A673 (cell line): Measurements from ENCODE around the gene RPP14. TPM values are rescaled to one million over a fixed set of nuclear protein-coding genes. Genes with fewer than 3 reads are reported as not detected.
"Not testable (repeated sequence)": the region's sequence is repeated elsewhere in the genome, so short reads cannot be mapped to it uniquely, and the experiment has no call there.

ENCODE experiments used
- BruUV-seq: library from RNA; stranded (reverse); fragments of 400-500 nt; replicated peaks from 2 replicates; lab custom pipeline; 2021; lab: Mats Ljungman, UMichigan
- CTCF ChIA-PET: fragments of 300-600 bp; sonication (Branson Sonifier 250); formaldehyde crosslinking; loops from one replicate; lab custom pipeline; 2022; ENCODE audit warnings: antibody characterized with exemption; lab: Charles Lee
- POLR2A ChIA-PET: fragments of 300-600 bp; sonication (Branson Sonifier 250); formaldehyde crosslinking; loops from one replicate; lab custom pipeline; 2022; ENCODE audit warnings: antibody characterized with exemption; ENCODE audit not compliant: low non-redundant PET; lab: Charles Lee
- DNase-seq: peaks from one replicate; pipeline ENCODE4 v3.0.0-alpha.2; 2015; ENCODE audit warnings: low spot score
- H3K27ac ChIP-seq: fragments of 200-600 bp; sonication (generic); 2 replicates; pipeline ENCODE4 v1.5.1; 2016; ENCODE audit warnings: mixed run types, low read depth, mild to moderate bottlenecking, mixed read lengths, antibody characterized with exemption, low read length; ENCODE audit not compliant: poor library complexity, severe bottlenecking
- H3K27me3 ChIP-seq: fragments of 200-600 bp; sonication (generic); replicated peaks from 2 replicates; pipeline ENCODE4 v1.6.1; 2017; ENCODE audit warnings: mixed run types, low read depth, mild to moderate bottlenecking, mixed read lengths, antibody characterized with exemption, low read length; ENCODE audit not compliant: insufficient read depth, poor library complexity
- H3K36me3 ChIP-seq: fragments of 200-600 bp; sonication (generic); 2 replicates; pipeline ENCODE4 v1.6.1; 2016; ENCODE audit warnings: mixed run types, mild to moderate bottlenecking, mixed read lengths, antibody characterized with exemption, low read length; ENCODE audit not compliant: insufficient read depth, poor library complexity, severe bottlenecking
- H3K4me1 ChIP-seq: fragments of 200-600 bp; sonication (generic); 2 replicates; pipeline ENCODE4 v1.6.1; 2017; ENCODE audit warnings: mixed run types, mild to moderate bottlenecking, mixed read lengths, antibody characterized with exemption, low read length; ENCODE audit not compliant: insufficient read depth, poor library complexity, severe bottlenecking
- H3K4me3 ChIP-seq: fragments of 200-600 bp; sonication (generic); 2 replicates; pipeline ENCODE4 v1.5.1; 2016; ENCODE audit warnings: low read depth, mixed run types, mild to moderate bottlenecking, mixed read lengths, low read length; ENCODE audit not compliant: poor library complexity, severe bottlenecking
- H3K9me3 ChIP-seq: fragments of 200-600 bp; sonication (generic); 2 replicates; pipeline ENCODE4 v1.6.1; 2016; ENCODE audit warnings: mixed run types, low read depth, mild to moderate bottlenecking, mixed read lengths, antibody characterized with exemption, low read length; ENCODE audit not compliant: poor library complexity, severe bottlenecking
- EZH2 ChIP-seq: fragments of 200-600 bp; sonication (generic); IDR thresholded peaks from 2 replicates; pipeline ENCODE4 v1.6.1; 2017; ENCODE audit warnings: borderline replicate concordance, low read depth, mild to moderate bottlenecking, mixed read lengths, antibody characterized with exemption, low read length; ENCODE audit not compliant: poor library complexity, severe bottlenecking
- intact Hi-C: fragments of 100-400 bp; cut with micrococcal nuclease; formaldehyde crosslinking; loops from one replicate; pipeline ENCODE4 v1.10.0; 2022; ENCODE audit not compliant: unreplicated experiment
- total RNA-seq: library from RNA; stranded (reverse); gene quantifications from 2 replicates; pipeline ENCODE4 v1.2.3, GENCODE V29; 2021
- TF ChIP-seq, protein P1 (sequence below): fragments of 300-800, 200-600 bp; sonication (generic); conservative IDR thresholded peaks from 2 replicates; pipeline ENCODE4 v1.5.1; 2017; ENCODE audit warnings: low read depth, mild to moderate bottlenecking, antibody characterized with exemption, low read length, moderate library complexity, mixed read lengths

The RPP14 gene
- total RNA-seq, 1 experiment from 2014 or later: 17.4 TPM

DNA sequence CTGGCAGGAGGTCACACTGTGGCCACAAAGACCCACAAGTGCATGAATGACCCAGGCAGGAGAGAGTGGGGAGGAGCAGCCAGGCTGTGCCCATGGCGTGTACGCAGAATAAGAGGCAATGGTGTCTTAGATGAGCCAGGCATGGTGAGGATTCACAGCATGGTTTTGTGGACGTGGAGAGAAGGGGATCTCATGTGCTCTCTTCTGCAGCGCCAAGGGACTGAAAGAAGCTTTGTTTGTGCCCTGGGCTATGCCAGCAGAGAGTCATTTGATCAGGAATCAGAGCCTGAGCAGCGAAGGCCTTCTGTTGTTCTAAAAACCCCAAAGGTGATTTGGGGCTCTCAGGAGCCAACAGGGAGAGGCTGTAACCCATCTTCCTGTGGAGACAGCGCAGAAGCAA, 18.7 kb upstream of the RPP14 start:
- ChIA-PET CTCF (no interaction called here), POLR2A (no interaction called here)
- no peak for DNase-seq
- BruUV-seq: no TSS peak
- intact Hi-C loops: no loop called here
- TF ChIP-seq, protein P1, sequence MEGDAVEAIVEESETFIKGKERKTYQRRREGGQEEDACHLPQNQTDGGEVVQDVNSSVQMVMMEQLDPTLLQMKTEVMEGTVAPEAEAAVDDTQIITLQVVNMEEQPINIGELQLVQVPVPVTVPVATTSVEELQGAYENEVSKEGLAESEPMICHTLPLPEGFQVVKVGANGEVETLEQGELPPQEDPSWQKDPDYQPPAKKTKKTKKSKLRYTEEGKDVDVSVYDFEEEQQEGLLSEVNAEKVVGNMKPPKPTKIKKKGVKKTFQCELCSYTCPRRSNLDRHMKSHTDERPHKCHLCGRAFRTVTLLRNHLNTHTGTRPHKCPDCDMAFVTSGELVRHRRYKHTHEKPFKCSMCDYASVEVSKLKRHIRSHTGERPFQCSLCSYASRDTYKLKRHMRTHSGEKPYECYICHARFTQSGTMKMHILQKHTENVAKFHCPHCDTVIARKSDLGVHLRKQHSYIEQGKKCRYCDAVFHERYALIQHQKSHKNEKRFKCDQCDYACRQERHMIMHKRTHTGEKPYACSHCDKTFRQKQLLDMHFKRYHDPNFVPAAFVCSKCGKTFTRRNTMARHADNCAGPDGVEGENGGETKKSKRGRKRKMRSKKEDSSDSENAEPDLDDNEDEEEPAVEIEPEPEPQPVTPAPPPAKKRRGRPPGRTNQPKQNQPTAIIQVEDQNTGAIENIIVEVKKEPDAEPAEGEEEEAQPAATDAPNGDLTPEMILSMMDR: no peak
- no peak for TF ChIP-seq EZH2
- Histone ChIP-seq H3K27me3 (no peaks in the 10 kb centered on the region), H3K36me3 (peaks cover 68% of the 10 kb centered on the region), H3K4me3 (no peak overlapping the region), H3K9me3 (no peaks in the 10 kb centered on the region), H3K27ac (peak overlapping the region; percentile 42), H3K4me1 (no peaks in the 10 kb centered on the region)

DNA sequence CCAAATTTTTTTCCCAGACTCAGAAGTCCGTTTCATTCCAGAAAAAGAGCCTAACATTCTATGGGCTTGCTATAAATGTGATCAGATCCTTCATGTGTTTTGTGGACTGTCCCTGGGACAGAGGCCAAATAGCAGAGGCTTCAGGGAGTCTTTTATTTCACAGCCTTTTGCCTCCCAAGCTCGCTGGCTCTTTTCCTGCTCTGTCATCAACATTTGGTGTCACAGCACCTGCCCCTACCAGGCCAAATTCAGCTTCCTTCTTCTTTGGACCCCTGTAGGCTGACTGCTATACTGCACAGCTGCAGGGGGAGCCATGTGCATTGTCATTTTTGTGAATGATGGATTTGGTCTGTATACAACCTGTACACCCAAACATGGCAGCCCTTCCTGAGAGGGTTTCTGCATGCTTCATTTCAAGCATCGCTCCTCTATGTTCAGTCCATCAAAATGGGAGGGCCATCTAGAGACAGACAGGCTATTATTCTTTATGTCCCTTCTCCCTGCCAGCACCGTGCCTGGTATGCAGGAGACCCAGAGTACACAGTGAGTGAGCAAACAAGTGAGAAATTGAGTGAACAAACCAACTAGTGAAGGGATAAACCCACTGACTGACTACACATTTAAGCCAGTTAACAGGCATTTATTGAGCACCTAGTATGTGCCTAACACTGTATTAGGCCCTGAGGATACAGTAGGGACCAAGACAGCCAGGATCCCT, 17.9 kb upstream of the RPP14 start:
- Histone ChIP-seq H3K4me1 (no peaks in the 10 kb centered on the region), H3K36me3 (peaks cover 66% of the 10 kb centered on the region), H3K27me3 (no peaks in the 10 kb centered on the region), H3K4me3 (no peak overlapping the region), H3K27ac (peak overlapping the region; percentile 42), H3K9me3 (no peaks in the 10 kb centered on the region)
- POLR2A ChIA-PET: no interaction called here
- intact Hi-C loops: no loop called here
- no peak for DNase-seq
- no TSS peak for BruUV-seq
- CTCF ChIA-PET: no interaction called here
- TF ChIP-seq EZH2: no peak
- TF ChIP-seq, protein P1: no peak

DNA sequence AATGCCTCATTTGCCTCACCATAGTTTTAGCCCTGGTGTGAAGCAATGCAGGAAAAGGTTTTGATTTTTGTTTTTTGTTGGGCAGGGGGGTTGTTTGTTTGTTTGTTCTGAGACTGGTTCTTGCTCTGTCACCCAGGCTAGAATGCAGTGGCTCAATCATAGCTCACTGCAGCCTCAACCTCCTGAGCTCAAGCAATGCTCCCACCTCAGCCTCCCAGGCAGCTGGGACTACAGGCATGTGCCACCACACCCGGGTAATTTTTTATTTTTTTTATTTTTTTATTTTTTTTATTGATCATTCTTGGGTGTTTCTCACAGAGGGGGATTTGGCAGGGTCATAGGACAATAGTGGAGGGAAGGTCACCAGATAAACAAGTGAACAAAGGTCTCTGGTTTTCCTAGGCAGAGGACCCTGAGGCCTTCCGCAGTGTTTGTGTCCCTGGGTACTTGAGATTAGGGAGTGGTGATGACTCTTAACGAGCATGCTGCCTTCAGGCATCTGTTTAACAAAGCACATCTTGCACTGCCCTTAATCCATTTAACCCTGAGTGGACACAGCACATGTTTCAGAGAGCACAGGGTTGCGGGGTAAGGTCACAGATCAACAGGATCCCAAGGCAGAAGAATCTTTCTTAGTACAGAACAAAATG, 17.0 kb upstream of the RPP14 start:
- POLR2A ChIA-PET, H3K27ac ChIP-seq, DNase-seq, H3K4me1 ChIP-seq, H3K9me3 ChIP-seq, BruUV-seq, intact Hi-C loops, H3K4me3 ChIP-seq, CTCF ChIA-PET, H3K27me3 ChIP-seq: not testable (repeated sequence)
- H3K36me3 ChIP-seq: peaks cover 66% of the 10 kb centered on the region

DNA sequence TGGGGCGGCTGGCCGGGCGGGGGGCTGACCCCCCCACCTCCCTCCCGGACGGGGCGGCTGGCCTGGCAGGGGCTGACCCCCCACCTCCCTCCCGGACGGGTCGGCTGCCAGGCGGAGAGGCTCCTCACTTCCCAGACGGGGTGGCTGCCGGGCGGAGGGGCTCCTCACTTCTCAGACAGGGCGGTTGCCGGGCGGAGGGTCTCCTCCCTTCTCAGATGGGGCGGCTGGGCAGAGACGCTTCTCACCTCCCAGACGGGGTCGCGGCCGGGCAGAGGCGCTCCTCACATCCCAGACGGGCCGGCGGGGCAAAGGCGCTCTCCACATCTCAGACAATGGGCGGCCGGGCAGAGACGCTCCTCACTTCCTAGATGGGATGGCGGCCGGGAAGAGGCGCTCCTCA, 15.6 kb upstream of the RPP14 start:
- CTCF ChIA-PET, BruUV-seq: not testable (repeated sequence)

More for the DNA sequence above, 15.6 kb upstream of the RPP14 start:
- POLR2A ChIA-PET, H3K27ac ChIP-seq, intact Hi-C loops, DNase-seq, H3K4me3 ChIP-seq, H3K9me3 ChIP-seq, H3K4me1 ChIP-seq, H3K27me3 ChIP-seq: not testable (repeated sequence)
- H3K36me3 ChIP-seq: peaks cover 69% of the 10 kb centered on the region
